GM12864 (cell line): Measurements from ENCODE around the gene DMAC2.

Source experiments
- DNase-seq: peaks from one replicate; pipeline ENCODE4 v3.0.0-alpha.2; 2011; ENCODE audit warnings: low read depth
- H3K4me3 ChIP-seq: 2 replicates; pipeline ENCODE4 v1.5.1; 2011; ENCODE audit warnings: mild to moderate bottlenecking, low read depth, low read length, control low read depth
- TF ChIP-seq, protein P1 (sequence below): IDR thresholded peaks from 2 replicates; pipeline ENCODE4 v1.5.1; 2011; ENCODE audit warnings: low read depth, mild to moderate bottlenecking, moderate library complexity, low read length, control low read depth, inconsistent platforms; ENCODE audit errors: missing control alignments

DMAC2 gene

DNA sequence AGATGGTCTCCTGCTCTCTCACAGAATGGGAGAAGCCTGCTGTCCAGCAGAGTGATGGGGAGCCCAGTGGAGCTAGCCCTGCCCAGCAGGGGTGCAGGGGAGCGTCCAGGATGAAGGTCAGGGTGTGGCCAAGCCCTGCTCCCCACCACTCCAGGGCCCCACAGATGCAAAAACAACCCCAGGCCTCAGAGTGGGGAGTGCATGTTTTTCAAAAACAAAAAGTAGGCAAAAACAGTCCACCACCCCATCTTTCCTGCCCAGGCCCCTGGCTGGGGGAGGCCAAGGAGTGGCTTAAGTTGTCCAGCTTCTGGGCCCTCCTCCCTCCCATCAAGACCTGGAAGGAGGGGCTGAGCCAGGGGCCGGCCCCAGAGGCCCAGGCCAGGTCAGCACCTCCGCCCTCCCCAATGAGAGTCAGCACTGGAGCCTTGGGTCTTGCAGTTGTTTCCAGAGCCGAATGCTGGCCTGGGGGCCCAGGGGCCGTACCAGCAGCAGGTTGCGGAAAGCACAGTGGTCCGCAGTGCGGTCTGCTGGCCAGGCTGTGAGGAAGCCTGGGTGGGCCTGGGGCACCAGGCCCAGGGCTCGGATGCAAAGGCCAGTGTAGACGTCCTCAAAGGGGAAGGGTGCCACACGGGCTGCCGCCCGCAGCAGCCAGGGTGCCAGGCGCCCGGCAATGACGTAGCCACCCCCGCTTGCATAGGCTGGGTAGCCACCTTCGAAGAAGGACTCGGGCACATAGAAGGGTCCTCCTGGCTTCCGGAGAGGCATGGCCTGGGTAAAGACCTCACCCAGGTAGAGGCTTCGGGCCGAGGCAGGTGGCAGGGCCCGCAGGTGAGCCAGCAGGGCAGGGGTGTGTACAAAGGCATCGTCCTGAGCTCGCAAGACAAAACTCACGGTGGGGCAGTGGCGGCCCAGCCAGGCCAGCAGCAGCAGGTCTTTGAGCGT lies 14.3 kb downstream of the DMAC2 start:
- TF ChIP-seq, protein P1, sequence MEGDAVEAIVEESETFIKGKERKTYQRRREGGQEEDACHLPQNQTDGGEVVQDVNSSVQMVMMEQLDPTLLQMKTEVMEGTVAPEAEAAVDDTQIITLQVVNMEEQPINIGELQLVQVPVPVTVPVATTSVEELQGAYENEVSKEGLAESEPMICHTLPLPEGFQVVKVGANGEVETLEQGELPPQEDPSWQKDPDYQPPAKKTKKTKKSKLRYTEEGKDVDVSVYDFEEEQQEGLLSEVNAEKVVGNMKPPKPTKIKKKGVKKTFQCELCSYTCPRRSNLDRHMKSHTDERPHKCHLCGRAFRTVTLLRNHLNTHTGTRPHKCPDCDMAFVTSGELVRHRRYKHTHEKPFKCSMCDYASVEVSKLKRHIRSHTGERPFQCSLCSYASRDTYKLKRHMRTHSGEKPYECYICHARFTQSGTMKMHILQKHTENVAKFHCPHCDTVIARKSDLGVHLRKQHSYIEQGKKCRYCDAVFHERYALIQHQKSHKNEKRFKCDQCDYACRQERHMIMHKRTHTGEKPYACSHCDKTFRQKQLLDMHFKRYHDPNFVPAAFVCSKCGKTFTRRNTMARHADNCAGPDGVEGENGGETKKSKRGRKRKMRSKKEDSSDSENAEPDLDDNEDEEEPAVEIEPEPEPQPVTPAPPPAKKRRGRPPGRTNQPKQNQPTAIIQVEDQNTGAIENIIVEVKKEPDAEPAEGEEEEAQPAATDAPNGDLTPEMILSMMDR = no peak
- DNase-seq = no peak
- no peak overlapping the region for H3K4me3 ChIP-seq

DNA sequence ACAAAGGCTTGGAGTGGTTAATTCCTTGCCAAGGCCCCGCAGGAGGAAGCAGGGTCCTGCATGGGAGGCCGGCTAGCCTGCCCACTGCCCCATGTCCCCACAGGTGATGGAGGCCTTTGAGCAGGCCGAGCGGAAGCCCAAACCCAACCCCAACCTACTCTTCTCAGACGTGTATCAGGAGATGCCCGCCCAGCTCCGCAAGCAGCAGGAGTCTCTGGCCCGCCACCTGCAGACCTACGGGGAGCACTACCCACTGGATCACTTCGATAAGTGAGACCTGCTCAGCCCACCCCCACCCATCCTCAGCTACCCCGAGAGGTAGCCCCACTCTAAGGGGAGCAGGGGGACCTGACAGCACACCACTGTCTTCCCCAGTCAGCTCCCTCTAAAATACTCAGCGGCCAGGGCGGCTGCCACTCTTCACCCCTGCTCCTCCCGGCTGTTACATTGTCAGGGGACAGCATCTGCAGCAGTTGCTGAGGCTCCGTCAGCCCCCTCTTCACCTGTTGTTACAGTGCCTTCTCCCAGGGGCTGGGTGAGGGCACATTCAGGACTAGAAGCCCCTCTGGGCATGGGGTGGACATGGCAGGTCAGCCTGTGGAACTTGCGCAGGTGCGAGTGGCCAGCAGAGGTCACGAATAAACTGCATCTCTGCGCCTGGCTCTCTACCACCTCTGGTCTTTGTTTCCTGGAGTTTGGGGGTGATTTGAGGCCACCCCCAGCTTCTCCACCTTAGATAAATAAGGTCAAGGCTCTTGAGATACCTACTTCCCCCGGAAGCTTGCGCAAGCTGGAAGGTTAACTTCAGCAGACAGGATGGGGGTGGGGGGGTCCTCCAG lies 15.2 kb downstream of the DMAC2 start:
- DNase-seq = no peak
- no peak overlapping the region for H3K4me3 ChIP-seq
- TF ChIP-seq, protein P1 = no peak

DNA sequence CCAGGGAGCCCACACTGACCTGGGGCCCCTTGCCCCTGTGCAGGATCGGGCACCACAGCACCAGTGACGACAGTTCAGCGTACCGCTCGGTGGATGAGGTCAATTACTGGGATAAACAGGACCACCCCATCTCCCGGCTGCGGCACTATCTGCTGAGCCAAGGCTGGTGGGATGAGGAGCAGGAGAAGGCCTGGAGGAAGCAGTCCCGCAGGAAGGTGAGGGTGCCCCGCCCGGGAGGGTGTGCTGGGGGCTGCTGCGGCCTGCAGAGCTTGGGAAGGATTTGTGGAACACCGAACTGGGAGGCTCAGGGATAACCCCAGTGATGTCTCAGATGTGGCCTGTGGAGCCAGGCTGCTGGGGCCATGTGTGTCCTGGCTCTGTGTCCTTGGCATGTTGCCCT lies 16.8 kb downstream of the DMAC2 start:
- TF ChIP-seq, protein P1 = no peak
- DNase-seq = no peak
- no peak overlapping the region for H3K4me3 ChIP-seq

DNA sequence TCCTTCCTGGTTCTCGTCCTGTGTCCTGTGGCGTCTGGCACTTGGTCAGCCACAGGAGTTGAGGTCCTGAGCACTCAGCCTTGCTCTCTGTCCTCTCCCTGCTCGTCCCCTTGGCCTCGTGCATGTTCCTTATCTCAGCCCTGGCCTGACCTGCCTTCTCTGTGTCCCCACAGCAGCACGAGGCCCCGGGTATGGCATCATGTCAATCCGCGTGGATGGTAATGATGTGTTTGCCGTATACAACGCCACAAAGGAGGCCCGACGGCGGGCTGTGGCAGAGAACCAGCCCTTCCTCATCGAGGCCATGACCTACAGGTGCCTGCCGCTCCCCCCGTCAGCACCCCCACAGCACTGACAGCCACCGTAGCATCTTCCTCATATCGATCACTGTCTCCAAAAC lies 17.3 kb downstream of the DMAC2 start:
- no peak overlapping the region for H3K4me3 ChIP-seq
- no peak for DNase-seq
- TF ChIP-seq, protein P1 = no peak

DNA sequence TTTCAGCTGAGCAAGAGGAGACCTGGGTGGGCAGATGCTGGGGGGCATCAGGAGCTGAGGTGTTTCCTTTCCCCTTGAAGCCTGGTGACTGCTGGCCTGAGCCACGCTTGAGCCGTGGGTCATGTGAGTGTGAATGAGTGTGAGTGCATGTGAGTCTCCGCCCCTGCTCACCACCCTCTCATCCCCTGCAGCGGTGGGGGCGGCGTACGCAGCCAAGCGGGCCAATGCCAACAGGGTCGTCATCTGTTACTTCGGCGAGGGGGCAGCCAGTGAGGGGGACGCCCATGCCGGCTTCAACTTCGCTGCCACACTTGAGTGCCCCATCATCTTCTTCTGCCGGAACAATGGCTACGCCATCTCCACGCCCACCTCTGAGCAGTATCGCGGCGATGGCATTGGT lies 17.7 kb downstream of the DMAC2 start:
- TF ChIP-seq, protein P1 = no peak

DNA sequence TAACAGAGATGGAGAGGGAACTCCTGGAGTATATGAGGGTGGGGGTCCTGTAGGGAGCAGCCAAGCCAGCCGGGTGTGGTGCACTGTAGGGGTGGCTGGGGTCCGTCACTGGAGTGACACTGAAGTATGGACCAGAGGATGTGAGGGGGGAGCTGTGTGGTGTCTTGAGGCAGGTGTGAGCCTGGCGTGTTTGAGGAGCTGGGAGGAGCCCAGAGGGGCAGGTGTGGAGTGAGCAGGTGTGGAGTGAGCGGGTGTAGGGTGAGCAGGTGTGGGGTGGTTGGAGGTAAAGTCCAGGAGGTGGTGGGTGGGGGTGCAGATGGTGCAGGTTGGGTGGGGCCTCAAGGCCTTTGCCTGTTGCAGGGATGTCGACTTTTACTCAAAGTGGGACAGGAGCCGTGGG lies 18.4 kb downstream of the DMAC2 start:
- TF ChIP-seq, protein P1 = no peak
- no peak for DNase-seq

More for the DNA sequence above, 17.7 kb downstream of the DMAC2 start:
- DNase-seq = no peak
- H3K4me3 ChIP-seq = no peak overlapping the region

More for the DNA sequence above, 18.4 kb downstream of the DMAC2 start:
- no peak overlapping the region for H3K4me3 ChIP-seq
